HEK293T (cell line): Measurements from ENCODE around the gene FDX1.

Source experiments
- CTBP1 ChIP-seq: fragments of 450-650 bp; IDR thresholded peaks from 2 replicates; pipeline ENCODE4 v1.6.1; 2016; ENCODE audit warnings: borderline replicate concordance
- HDGF ChIP-seq: fragments of 450-650 bp; IDR thresholded peaks from 2 replicates; pipeline ENCODE4 v1.6.1; 2017; ENCODE audit warnings: antibody characterized with exemption, borderline replicate concordance
- SUZ12 ChIP-seq: fragments of 450-650 bp; IDR thresholded peaks from 2 replicates; pipeline ENCODE4 v1.6.1; 2016; ENCODE audit warnings: mild to moderate bottlenecking
- TARDBP ChIP-seq: fragments of 450-650 bp; IDR thresholded peaks from 2 replicates; pipeline ENCODE4 v1.6.1; 2016
- ZNF384 ChIP-seq: fragments of 450-650 bp; IDR thresholded peaks from 2 replicates; pipeline ENCODE4 v1.6.1; 2016

GRCh38 chr11:110428956-110429730, 605 bp upstream of the FDX1 start:
- no peak for TF ChIP-seq TARDBP
- no peak for TF ChIP-seq ZNF384
- no peak for TF ChIP-seq HDGF
- no peak for TF ChIP-seq CTBP1
- no peak for TF ChIP-seq SUZ12
